MM.1S (cell line): ENCODE results near the gene KMT2E.

ENCODE experiments used
- CTCF ChIP-seq: fragments of 300-600 bp; sonication (generic); IDR thresholded peaks from 2 replicates; pipeline ENCODE4 v1.5.1; 2016; ENCODE audit warnings: antibody characterized with exemption, low read length, mixed read lengths
- EZH2 ChIP-seq: fragments of 300-600 bp; sonication (generic); optimal IDR thresholded peaks from 2 replicates; pipeline ENCODE3; 2017; ENCODE audit warnings: low read depth, mild to moderate bottlenecking, antibody characterized with exemption, low read length, mixed read lengths
- EZH2phosphoT487 ChIP-seq: fragments of 300-600 bp; sonication (generic); IDR thresholded peaks from 2 replicates; pipeline ENCODE4 v1.6.1; 2018; ENCODE audit warnings: antibody characterized with exemption, low read length

GRCh38 chr7:105021967-105022366, 8.0 kb downstream of the KMT2E start:
- TF ChIP-seq CTCF (no peak), EZH2 (no peak), EZH2phosphoT487 (no peak)
